Uterus (tissue), 4 donors: Measurements from ENCODE around the gene TRMU. TPM values are rescaled to one million over a fixed set of nuclear protein-coding genes. Genes with fewer than 3 reads are reported as not detected.

Source experiments
- DNase-seq, 2 donors: peaks; one replicate each; pipeline ENCODE4 v3.0.0-alpha.2; 2019 to 2020
- H3K27ac ChIP-seq, 2 donors: fragments of 200-600 bp; sonication (generic); 1 replicate in 1 of 2; 2 replicates in 1 of 2; pipeline ENCODE4 v1.5.1; 2016 to 2018
- H3K27me3 ChIP-seq, 2 donors: fragments of 200-600 bp; sonication (generic); one replicate each; pipeline ENCODE4 v1.5.1; 2018 to 2019; ENCODE audit warnings: control low read depth in 1 of 2
- H3K36me3 ChIP-seq, 2 donors: fragments of 200-600 bp; sonication (generic); one replicate each; pipeline ENCODE4 v1.5.1; 2019; ENCODE audit warnings: control low read depth in 1 of 2
- H3K4me1 ChIP-seq, 2 donors: fragments of 200-600 bp; sonication (generic); one replicate each; pipeline ENCODE4 v1.5.1; 2018 to 2019; ENCODE audit warnings: control low read depth in 1 of 2
- H3K4me3 ChIP-seq, 2 donors: fragments of 200-600 bp; sonication (generic); 1 replicate in 1 of 2; 2 replicates in 1 of 2; pipeline ENCODE4 v1.5.1; 2018 to 2019; ENCODE audit warnings: mild to moderate bottlenecking in 1 of 2
- H3K9me3 ChIP-seq, 2 donors: fragments of 200-600 bp; sonication (generic); one replicate each; pipeline ENCODE4 v1.5.1; 2019; ENCODE audit warnings: control low read depth in 1 of 2
- CTCF ChIP-seq, 4 experiments: fragments of 200-600 bp in 2 of 4; fragments of 450-650 bp in 2 of 4; sonication (generic) in 2 of 4; IDR thresholded peaks; one replicate each; pipeline ENCODE4 v1.5.1; 2016 to 2019; ENCODE audit warnings: antibody characterized with exemption in 4 of 4, mild to moderate bottlenecking in 2 of 4, moderate library complexity in 1 of 4
- POLR2A ChIP-seq, 2 donors: fragments of 450-650 bp; IDR thresholded peaks; one replicate each; pipeline ENCODE4 v1.6.1; 2016; ENCODE audit warnings: antibody characterized with exemption in 2 of 2, mild to moderate bottlenecking in 1 of 2, moderate library complexity in 1 of 2
- intact Hi-C: fragments of 100-400 bp; cut with DNase I; formaldehyde crosslinking; loops from one replicate; pipeline ENCODE4 v1.15.1; 2023; ENCODE audit warnings: low total_unique reads
- total RNA-seq, 4 donors: library from RNA; depleted of rRNA in 3 of 4; stranded (reverse); fragments of >200 nt in 3 of 4; gene quantifications; one replicate each; pipeline versions ENCODE4 v1.1.0 to v1.2.4, GENCODE V29; 2014 to 2023
- donor health status: DM: yes; HTN: yes; CAD: no.

The TRMU gene
- total RNA-seq, 4 donors from 2014 or later = 14.1 to 52.5 (median 31.2) TPM

- intact Hi-C loops = loop anchor here (2.0 kb wide), 1 partner anchor 191 kb away; no protein-coding TSS in a partner anchor
- DNase-seq = no peak
- no peak for TF ChIP-seq CTCF (IDR thresholded peaks at IDR 0.05)
- TF ChIP-seq POLR2A (IDR thresholded peaks at IDR 0.05) = no peak
- H3K27ac ChIP-seq = no peak overlapping the region
- no peaks in the 10 kb centered on the region for H3K36me3 ChIP-seq
- H3K27me3 ChIP-seq = no peaks in the 10 kb centered on the region
- no peak overlapping the region for H3K4me3 ChIP-seq
- no peaks in the 10 kb centered on the region for H3K4me1 ChIP-seq
- H3K9me3 ChIP-seq = no peaks in the 10 kb centered on the region
Observed at GRCh38 chr22:46315976-46316375, 19.5 kb upstream of the TRMU start.

DNA sequence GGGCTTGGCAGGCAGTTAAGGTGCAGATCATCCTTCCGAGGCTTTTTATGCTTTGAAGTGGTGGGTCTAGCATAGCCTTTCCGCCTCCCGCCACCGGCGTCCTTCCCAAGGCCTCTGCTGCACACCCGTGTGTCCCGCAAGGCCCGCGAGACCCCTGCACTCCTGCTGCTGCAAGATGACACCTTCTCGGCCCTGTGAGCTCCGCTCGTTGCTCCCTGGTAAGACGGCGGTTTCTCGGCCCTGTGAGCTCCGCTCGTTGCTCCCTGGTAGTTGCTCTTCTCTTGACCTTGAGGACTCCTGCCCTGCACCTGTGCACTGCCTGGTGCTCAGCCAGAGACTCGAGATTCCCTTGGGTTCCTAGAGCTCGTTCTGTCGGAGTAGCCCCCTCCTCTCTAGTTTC is 17.9 kb upstream of the TRMU start:
- no peak for DNase-seq
- intact Hi-C loops = no loop called here
- no peaks in the 10 kb centered on the region for H3K36me3 ChIP-seq
- no peaks in the 10 kb centered on the region for H3K27me3 ChIP-seq
- no peak overlapping the region for H3K4me3 ChIP-seq
- TF ChIP-seq POLR2A (IDR thresholded peaks at IDR 0.05) (no peak), CTCF (IDR thresholded peaks at IDR 0.05) (no peak)
- H3K27ac ChIP-seq = no peak overlapping the region
- H3K4me1 ChIP-seq = no peaks in the 10 kb centered on the region
- H3K9me3 ChIP-seq = no peaks in the 10 kb centered on the region

DNA sequence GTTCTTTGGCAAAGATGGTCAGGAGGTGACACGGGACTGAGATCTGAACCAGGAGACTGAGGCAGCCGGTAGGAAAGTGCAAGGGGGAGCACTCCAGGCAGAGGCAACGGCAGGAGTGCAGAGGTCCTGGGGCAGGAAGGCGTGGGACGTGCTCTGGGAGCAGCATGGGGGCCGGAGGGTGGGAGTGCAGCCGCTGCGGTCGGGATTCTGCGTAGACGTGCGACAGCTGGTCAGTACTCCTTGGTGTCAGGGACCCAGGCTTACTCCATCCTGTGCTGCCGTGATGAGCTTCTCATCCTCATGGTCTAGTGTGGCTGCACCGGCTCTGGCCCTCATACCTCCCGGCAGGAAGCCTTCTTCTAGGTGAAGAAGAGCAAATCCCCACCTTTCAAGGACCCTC is 16.9 kb upstream of the TRMU start:
- H3K4me3 ChIP-seq = no peak overlapping the region
- H3K9me3 ChIP-seq = no peaks in the 10 kb centered on the region
- no peak for TF ChIP-seq CTCF (IDR thresholded peaks at IDR 0.05)
- no peak for TF ChIP-seq POLR2A (IDR thresholded peaks at IDR 0.05)
- H3K27me3 ChIP-seq = no peaks in the 10 kb centered on the region
- no peak for DNase-seq
- intact Hi-C loops = no loop called here
- no peaks in the 10 kb centered on the region for H3K4me1 ChIP-seq
- no peak overlapping the region for H3K27ac ChIP-seq
- H3K36me3 ChIP-seq = no peaks in the 10 kb centered on the region

GRCh38 chr22:46319319-46319718 is 16.2 kb upstream of the TRMU start:
- intact Hi-C loops = no loop called here

DNA sequence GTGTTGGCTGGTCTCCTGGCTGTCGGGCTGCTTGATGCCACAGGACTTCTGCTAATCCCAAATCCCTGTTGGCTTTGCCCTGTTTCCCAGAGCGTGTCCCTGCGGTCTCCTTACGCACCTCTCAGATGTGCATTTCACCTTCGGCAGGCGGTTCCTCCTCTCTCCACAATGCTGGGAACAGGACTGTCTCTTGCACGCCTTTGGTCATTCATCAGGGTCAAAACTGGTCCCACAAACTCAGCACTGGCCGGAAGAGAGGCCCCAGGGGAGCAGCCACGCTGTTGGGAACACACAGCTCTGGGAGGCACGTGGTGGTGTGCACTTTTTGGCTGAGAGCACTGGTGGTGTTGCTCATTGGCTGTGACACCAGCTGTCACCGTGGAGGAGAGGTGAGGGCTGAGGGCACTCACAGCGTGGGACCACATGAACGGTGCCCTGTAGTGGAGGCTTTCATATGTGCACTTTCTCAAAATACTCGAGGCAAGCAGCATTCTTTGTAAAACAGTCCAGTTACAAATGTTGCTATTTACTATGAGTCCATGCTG is 15.3 kb upstream of the TRMU start:
- H3K4me3 ChIP-seq = no peak overlapping the region
- H3K27ac ChIP-seq = no peak overlapping the region
- no peaks in the 10 kb centered on the region for H3K27me3 ChIP-seq
- TF ChIP-seq CTCF (IDR thresholded peaks at IDR 0.05) = no peak
- TF ChIP-seq POLR2A (IDR thresholded peaks at IDR 0.05) = no peak
- intact Hi-C loops = loop anchor here (10.0 kb wide), 1 partner anchor 325 kb away; no protein-coding TSS in a partner anchor
- no peaks in the 10 kb centered on the region for H3K9me3 ChIP-seq
- H3K4me1 ChIP-seq = no peaks in the 10 kb centered on the region
- no peaks in the 10 kb centered on the region for H3K36me3 ChIP-seq
- DNase-seq = no peak

More at GRCh38 chr22:46319319-46319718, 16.2 kb upstream of the TRMU start:
- Histone ChIP-seq H3K27me3 (no peaks in the 10 kb centered on the region), H3K4me3 (no peak overlapping the region), H3K27ac (no peak overlapping the region), H3K9me3 (no peaks in the 10 kb centered on the region), H3K4me1 (no peaks in the 10 kb centered on the region), H3K36me3 (no peaks in the 10 kb centered on the region)
- no peak for DNase-seq
- TF ChIP-seq CTCF (IDR thresholded peaks at IDR 0.05) (no peak), POLR2A (IDR thresholded peaks at IDR 0.05) (no peak)
